ENCODE measurements around the gene PAPSS1. TPM values are rescaled to one million over a fixed set of nuclear protein-coding genes. Genes with fewer than 3 reads are reported as not detected.

PAPSS1 gene
- total and polyA plus RNA-seq, 2 donors (not counting 3 experiments of a cell fraction or from before 2014, with no cell fraction given), result 69.6 to 77.2 TPM

- intact Hi-C loops (cut with micrococcal nuclease), result no loop called here
- ChIA-PET CTCF (interaction anchor here (0.9 kb wide), 1 partner anchor 65 kb away, joined by 3 read pairs; the partner anchor contains the start of gene PAPSS1), POLR2A (interaction anchor here (0.6 kb wide), 1 partner anchor 1670 kb away, joined by 4 read pairs; no protein-coding TSS in a partner anchor)
- no peak for FAIRE-seq
- no peak for TF ChIP-seq CTCF (IDR thresholded peaks at IDR 0.05; ENCODE audit: extremely low read depth in 1 of 2, insufficient read depth in 1 of 2, low read depth in 1 of 2, low read length in 2 of 2)
- no peak for TF ChIP-seq GATA2 (IDR thresholded peaks at IDR 0.05; ENCODE audit: insufficient read depth, insufficient read length, low read depth, low read length)
- TF ChIP-seq POLR2AphosphoS5 (IDR thresholded peaks at IDR 0.05; ENCODE audit: insufficient read depth, low read depth, low read length), result no peak
- TF ChIP-seq FOS (IDR thresholded peaks at IDR 0.05; ENCODE audit: borderline replicate concordance, insufficient read depth, low read length), result no peak
- no peak for TF ChIP-seq JUN (IDR thresholded peaks at IDR 0.05; ENCODE audit: borderline replicate concordance, insufficient read depth, insufficient read length, low read depth)
- TF ChIP-seq, protein P1, sequence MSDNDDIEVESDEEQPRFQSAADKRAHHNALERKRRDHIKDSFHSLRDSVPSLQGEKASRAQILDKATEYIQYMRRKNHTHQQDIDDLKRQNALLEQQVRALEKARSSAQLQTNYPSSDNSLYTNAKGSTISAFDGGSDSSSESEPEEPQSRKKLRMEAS (IDR thresholded peaks at IDR 0.05; ENCODE audit: insufficient read depth, insufficient read length), result no peak
- TF ChIP-seq EZH2 (IDR thresholded peaks at IDR 0.05; ENCODE audit: borderline replicate concordance, low read depth, low read length, severe bottlenecking), result no peak
- TF ChIP-seq MYC (IDR thresholded peaks at IDR 0.05; ENCODE audit: low read depth, low read length), result no peak
- no peak for TF ChIP-seq POLR2A (IDR thresholded peaks at IDR 0.05; ENCODE audit: low read depth, low read length)
- no TSS peak for BruUV-seq (replicated peaks)
- no peak for DNase-seq (ENCODE audit: low read depth, low spot score)
- no peak overlapping the region for H2AFZ ChIP-seq (ENCODE audit: low read depth, low read length)
- no peak overlapping the region for H3K4me2 ChIP-seq (ENCODE audit: insufficient read depth, low read length)
- no peaks in the 10 kb centered on the region for H3K27me3 ChIP-seq (ENCODE audit: control insufficient read depth in 2 of 2, insufficient read depth in 2 of 2, low read length in 2 of 2)
- no peaks in the 10 kb centered on the region for H3K36me3 ChIP-seq (ENCODE audit: control insufficient read depth in 2 of 2, extremely low read depth in 1 of 2, insufficient read depth in 2 of 2, low read length in 2 of 2)
- H4K20me1 ChIP-seq (replicated peaks; ENCODE audit: control insufficient read depth, extremely low read depth, insufficient read depth, low read length), result no peaks in the 10 kb centered on the region
- dilution Hi-C loops (cut with MboI; ENCODE audit: extremely low pct_ligation_motif_present, low sequenced_read_pairs), result no loop called here
- no peaks in the 10 kb centered on the region for H3K79me2 ChIP-seq (ENCODE audit: control insufficient read depth, insufficient read depth, low read length)
- no peaks in the 10 kb centered on the region for H3K9me1 ChIP-seq (replicated peaks; ENCODE audit: control insufficient read depth, extremely low read depth, insufficient read depth, low read length)
- H3K4me3 ChIP-seq (replicated peaks in 1 of 3; ENCODE audit: insufficient read depth in 1 of 3, low read depth in 1 of 3, low read length in 3 of 3), result no peak overlapping the region
- no peak overlapping the region for H3K9ac ChIP-seq (replicated peaks; ENCODE audit: extremely low read depth, insufficient read depth, low read length)
- H3K27ac ChIP-seq (ENCODE audit: insufficient read depth, low read depth, low read length), result no peak overlapping the region
- H3K4me1 ChIP-seq (ENCODE audit: control insufficient read depth, extremely low read depth, insufficient read depth, low read length), result no peaks in the 10 kb centered on the region
- H3K9me3 ChIP-seq (replicated peaks; ENCODE audit: control insufficient read depth, insufficient read depth, low read length), result no peaks in the 10 kb centered on the region
These were observed 64.7 kb downstream of the PAPSS1 start for GRCh38 chr4:107655289-107655688.
